ENCODE measurements around the gene TMEM174. TPM values are rescaled to one million over a fixed set of nuclear protein-coding genes. Genes with fewer than 3 reads are reported as not detected.

The TMEM174 gene
- total RNA-seq, 3 donors from 2014 or later = not detected

DNA sequence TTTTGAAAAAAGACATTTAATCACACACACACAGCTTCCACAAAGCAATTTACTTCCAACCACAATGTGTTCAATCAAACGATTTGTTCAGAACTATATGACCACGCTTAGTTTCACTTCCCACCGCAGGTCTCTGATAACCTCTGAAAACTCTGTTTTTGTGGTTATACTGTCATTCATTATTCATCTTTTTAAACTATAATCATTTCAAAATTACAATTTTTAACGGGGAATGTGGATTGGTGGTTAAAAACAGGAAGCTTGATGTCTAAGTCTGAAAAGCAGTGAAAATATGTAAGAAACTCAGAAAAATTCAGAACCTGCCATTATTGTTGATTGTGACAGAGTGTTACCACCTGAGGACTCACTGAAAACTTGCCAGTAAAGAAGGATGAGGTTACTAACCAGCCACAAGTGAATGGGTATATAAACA lies 12.7 kb upstream of the TMEM174 start:
- Histone ChIP-seq H3K4me3 (no peak overlapping the region), H3K4me1 (ENCODE audit: low read depth) (no peaks in the 10 kb centered on the region), H3K36me3 (ENCODE audit: low read depth) (no peaks in the 10 kb centered on the region), H3K9me3 (no peaks in the 10 kb centered on the region)
- DNase-seq (no peak), ATAC-seq (no peak)
- TF ChIP-seq, protein P1, sequence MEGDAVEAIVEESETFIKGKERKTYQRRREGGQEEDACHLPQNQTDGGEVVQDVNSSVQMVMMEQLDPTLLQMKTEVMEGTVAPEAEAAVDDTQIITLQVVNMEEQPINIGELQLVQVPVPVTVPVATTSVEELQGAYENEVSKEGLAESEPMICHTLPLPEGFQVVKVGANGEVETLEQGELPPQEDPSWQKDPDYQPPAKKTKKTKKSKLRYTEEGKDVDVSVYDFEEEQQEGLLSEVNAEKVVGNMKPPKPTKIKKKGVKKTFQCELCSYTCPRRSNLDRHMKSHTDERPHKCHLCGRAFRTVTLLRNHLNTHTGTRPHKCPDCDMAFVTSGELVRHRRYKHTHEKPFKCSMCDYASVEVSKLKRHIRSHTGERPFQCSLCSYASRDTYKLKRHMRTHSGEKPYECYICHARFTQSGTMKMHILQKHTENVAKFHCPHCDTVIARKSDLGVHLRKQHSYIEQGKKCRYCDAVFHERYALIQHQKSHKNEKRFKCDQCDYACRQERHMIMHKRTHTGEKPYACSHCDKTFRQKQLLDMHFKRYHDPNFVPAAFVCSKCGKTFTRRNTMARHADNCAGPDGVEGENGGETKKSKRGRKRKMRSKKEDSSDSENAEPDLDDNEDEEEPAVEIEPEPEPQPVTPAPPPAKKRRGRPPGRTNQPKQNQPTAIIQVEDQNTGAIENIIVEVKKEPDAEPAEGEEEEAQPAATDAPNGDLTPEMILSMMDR (IDR thresholded peaks at IDR 0.05) = no peak
- intact Hi-C loops (cut with DNase I, micrococcal nuclease) = no loop called here

DNA sequence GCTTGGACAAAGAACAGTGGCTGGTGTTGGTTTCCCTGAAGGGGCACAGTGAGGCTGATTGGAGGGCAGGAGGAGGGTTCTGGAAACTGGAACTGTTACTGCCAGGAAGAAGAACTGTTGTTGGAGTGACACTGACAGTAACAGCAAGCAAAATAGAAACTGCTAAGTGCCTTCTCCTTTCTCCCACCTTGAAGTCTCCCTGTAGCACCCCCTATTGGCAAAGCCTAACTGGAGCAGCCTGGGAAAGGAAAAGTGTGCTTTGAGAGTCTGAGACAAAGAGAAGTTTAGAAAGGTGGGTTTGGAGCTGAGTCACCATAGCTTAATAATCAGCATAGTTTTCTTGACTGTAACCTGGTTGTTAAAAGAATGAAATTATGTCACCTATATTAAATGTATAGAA lies 2.5 kb upstream of the TMEM174 start:
- ATAC-seq (peak; percentile 79), DNase-seq (peak in 1 of 3 donors; percentile 67)
- no peaks in the 10 kb centered on the region for H3K4me1 ChIP-seq (ENCODE audit: low read depth)
- intact Hi-C loops (cut with DNase I, micrococcal nuclease) = no loop called here
- TF ChIP-seq, protein P1 (IDR thresholded peaks at IDR 0.05) = peak; percentile 41
- no peak overlapping the region for H3K4me3 ChIP-seq
- H3K36me3 ChIP-seq (ENCODE audit: low read depth) = no peaks in the 10 kb centered on the region
- no peaks in the 10 kb centered on the region for H3K9me3 ChIP-seq

DNA sequence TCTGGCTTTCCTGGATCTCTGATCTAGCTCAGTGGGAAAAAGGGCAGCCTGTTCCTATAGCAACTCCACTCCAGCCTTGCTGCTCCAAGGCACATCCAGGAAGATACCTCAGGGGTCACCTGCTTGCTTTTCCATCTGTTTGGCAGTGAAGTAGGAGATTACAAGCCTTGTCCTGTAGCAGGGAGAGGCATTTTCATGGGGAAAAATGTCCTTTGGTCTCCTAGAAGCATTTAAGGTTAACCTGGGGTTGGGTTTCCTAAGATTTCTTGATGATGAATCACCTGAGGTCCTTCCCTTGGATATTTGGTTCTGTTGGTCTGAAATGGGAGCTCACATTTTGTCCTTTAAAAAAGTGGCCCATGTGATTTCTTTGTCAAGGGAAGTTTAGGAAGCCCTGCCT lies 1.5 kb upstream of the TMEM174 start:
- TF ChIP-seq, protein P1 (IDR thresholded peaks at IDR 0.05) = no peak
- no peak for ATAC-seq
- H3K9me3 ChIP-seq = no peaks in the 10 kb centered on the region
- no peak for DNase-seq
- H3K4me3 ChIP-seq = no peak overlapping the region
- H3K36me3 ChIP-seq (ENCODE audit: low read depth) = no peaks in the 10 kb centered on the region
- intact Hi-C loops (cut with DNase I, micrococcal nuclease) = no loop called here
- H3K4me1 ChIP-seq (ENCODE audit: low read depth) = no peaks in the 10 kb centered on the region

DNA sequence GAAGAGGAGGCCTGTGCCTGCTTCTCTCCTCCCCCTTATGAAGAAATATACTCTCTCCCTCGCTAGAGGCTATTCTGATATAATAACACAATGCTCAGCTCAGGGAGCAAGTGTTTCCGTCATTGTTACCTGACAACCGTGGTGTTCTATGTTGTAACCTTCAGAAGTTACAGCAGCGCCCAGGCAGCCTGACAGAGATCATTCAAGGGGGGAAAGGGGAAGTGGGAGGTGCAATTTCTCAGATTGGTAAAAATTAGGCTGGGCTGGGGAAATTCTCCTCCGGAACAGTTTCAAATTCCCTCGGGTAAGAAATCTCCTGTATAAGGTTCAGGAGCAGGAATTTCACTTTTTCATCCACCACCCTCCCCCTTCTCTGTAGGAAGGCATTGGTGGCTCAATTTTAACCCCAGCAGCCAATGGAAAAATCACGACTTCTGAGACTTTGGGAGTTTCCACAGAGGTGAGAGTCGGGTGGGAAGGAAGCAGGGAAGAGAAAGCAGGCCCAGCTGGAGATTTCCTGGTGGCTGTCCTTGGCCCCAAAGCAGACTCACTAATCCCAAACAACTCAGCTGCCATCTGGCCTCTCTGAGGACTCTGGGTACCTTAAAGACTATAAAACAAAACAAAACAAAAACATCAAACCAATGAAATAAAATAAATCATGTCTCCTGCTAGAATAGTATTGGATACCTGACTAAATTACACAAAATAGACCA lies 1.3 kb downstream of the TMEM174 start:
- DNase-seq = no peak
- no peaks in the 10 kb centered on the region for H3K36me3 ChIP-seq (ENCODE audit: low read depth)
- no peak for ATAC-seq
- no peaks in the 10 kb centered on the region for H3K4me1 ChIP-seq (ENCODE audit: low read depth)
- H3K9me3 ChIP-seq = no peaks in the 10 kb centered on the region
- TF ChIP-seq, protein P1 (IDR thresholded peaks at IDR 0.05) = no peak
- intact Hi-C loops (cut with DNase I, micrococcal nuclease) = no loop called here
- H3K4me3 ChIP-seq = no peak overlapping the region

DNA sequence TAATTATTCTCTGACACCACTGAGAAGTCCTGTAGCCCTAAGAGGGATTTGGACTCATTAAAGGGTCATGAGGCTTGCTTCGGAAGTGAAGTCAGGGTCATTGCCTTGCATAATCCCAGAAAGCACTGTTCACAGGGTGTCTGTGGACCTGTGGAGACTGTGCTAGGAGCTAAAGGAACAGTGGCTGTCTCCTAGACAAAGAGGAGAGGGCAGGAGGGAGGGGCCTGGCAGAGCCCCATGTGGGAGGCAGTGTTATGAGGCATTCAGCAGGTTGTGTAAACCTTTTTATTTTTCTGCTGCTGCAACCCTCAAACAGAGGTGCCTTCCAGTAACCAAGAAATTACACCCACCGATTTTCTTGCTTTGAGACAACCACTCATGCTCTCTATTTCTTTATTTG lies 3.3 kb downstream of the TMEM174 start:
- TF ChIP-seq, protein P1 (IDR thresholded peaks at IDR 0.05) = no peak
- Histone ChIP-seq H3K36me3 (ENCODE audit: low read depth) (no peaks in the 10 kb centered on the region), H3K4me1 (ENCODE audit: low read depth) (no peaks in the 10 kb centered on the region), H3K9me3 (no peaks in the 10 kb centered on the region), H3K4me3 (no peak overlapping the region)
- no peak for DNase-seq
- ATAC-seq = no peak
- intact Hi-C loops (cut with DNase I, micrococcal nuclease) = no loop called here

Data from mucosa of descending colon (tissue), 3 donors.